HTR-8/SVneo (cell line): ENCODE results near the gene SHBG.
A peak's percentile ranks its signal among the peaks of the same experiment; 100 is the strongest.
"Not testable (repeated sequence)": the region's sequence is repeated elsewhere in the genome, so short reads cannot be mapped to it uniquely, and the experiment has no call there.

Experiments used
- DNase-seq: peaks from one replicate; pipeline ENCODE4 v3.0.0; 2011; ENCODE audit warnings: low spot score, mixed read lengths; ENCODE audit not compliant: insufficient read length
- FAIRE-seq: peaks from 2 replicates; lab custom pipeline; 2011; peaks lifted over from hg19 to GRCh38; lab: Jason Lieb, UNC

Gene SHBG

DNA sequence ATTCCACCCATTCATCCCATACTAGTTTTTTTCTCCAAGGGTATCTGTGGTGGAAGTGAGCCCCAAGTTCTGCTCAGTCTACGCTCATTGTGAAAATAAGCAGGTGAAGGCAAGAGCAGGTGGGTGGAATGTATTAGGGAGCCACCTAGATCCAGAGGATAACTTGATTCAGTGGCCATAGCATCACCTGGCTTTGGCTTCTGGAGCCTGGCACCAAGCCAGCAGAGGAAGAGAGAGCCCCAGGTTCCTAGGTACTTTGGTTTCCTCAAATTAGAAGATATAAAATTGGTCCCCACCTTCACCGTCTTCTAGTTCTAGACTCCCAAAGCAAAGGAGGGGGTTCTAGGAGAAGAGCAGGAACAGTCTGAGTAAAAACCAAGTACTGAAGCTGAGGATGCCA, 19.3 kb upstream of the SHBG start:
- FAIRE-seq (no peak), DNase-seq (no peak)

DNA sequence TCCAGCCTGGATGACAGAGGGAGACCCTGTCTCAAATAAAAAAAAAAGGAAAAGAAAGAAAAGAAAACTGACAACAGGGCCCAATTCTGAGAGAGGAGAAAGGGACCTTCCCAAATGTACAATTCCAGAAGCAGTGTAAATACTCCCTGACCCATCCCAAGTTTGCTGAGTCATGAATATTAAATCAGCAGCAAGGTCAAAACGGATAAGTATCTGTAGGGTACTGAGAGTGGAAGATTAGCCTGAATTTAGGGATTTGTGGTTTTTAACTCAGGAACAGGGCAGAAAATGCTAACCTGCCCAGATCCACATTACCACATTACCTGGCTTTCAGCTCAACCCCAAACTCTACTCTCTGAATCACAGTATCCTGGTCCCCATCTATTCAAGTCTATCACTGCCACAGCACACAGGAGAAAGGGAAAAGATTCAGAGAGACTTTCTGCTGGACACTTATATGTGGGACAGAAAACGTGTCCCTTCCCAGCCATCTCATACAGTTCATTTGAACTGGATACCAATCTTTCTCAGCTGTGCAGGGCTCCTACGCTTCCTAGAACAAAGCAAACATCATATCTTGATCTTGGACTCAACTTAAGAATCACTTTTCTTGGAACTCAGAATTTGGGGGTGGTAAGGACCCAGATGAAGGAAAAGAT, 18.2 kb upstream of the SHBG start:
- FAIRE-seq = no peak
- DNase-seq = no peak

DNA sequence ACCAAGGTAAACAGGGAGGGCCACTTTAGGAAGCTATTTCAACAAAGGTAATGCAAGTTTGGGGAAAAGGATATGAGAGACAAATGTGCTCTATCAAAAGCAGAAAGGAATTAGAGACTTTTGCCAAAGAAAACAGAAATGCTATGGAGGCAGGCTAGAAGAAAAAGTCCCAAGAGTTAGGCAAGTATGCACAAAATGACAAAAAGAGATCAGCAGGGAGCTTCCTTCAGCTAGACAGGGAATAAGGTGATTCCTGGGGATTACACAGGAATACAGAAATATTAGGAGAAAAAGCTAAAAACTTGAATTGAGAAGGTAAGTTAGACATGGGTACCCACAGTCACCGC, 17.7 kb upstream of the SHBG start:
- no peak for FAIRE-seq
- DNase-seq = no peak

DNA sequence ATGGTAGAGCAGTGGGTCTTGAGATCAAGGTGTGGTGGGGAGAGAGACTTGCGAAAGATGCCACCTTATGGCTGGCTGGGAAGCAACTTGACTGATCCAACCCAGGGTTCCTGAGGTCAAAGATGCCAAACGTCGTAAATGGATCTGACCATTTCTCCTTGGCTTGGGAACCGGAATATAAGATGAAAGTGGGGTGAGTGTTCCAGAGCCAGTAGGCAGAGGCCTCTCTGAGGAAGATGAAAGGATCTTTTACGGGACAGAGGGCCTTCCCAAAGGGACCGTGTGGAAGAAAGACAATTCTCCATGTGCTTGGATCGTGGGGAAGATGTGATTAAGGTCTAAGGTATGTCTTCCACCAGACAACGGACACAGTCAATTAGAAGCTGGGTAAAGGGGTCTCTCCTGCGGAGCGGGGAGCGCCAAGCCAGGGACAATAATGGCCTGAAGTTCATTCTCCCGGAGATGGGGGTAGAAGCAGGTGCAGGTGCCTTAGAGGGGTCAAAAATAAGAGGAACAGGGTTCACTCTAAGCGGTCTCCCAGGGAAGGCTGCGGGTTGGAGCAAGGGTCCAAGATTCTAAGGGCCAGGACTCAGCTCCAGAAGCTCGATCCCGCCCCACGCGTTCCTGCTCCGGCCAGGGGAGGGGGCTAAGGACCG, 16.0 kb upstream of the SHBG start:
- no peak for FAIRE-seq
- DNase-seq = no peak

DNA sequence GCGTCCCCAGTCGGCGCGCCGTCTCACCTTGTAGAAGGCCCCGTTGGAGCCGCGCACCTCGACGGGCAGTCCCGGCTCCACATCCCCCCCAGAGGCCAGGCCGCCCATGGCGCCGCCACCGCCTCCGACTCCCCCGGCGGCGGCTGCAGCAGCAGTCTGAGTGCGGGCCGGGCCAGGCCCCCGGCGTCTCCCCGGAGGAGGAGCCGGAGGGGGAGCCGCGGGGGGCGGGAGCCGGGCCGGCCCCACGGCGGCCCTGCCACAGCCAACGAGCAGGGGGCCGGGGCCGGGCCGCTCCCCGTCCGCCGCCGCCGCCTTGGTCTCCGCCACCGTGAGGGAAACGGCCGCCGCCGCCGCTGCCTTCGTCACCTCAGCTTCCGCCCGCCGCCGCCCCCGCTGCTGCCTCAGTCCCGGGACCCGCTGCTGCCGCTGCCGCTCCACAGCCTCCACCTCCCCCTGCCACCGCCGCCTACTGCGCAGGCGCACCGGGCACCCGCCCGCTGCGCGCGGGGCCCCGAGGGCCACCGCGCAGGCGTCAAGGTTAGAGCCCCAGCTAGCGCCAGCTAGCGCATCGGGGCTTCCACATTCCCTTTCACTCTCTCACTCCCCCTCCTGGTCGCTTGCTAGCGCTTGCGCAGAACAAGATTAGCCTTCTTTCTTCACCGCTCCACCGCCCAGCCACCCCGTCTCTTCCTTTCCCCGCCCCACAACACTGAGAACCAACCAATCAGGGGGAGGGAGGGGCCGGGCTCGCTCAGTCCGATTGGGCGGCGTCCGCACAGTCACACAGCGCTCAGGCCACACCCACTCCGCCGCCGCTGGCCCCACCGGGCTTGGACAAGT, 15.3 kb upstream of the SHBG start, which contains the start of gene FXR2:
Gene FXR2 (minus strand): TSS at position 473 of the 840 bp plus-strand sequence. CDS start 365 bp downstream, at position 108.
- FAIRE-seq (peak; percentile 99), DNase-seq (peak; percentile 100)

DNA sequence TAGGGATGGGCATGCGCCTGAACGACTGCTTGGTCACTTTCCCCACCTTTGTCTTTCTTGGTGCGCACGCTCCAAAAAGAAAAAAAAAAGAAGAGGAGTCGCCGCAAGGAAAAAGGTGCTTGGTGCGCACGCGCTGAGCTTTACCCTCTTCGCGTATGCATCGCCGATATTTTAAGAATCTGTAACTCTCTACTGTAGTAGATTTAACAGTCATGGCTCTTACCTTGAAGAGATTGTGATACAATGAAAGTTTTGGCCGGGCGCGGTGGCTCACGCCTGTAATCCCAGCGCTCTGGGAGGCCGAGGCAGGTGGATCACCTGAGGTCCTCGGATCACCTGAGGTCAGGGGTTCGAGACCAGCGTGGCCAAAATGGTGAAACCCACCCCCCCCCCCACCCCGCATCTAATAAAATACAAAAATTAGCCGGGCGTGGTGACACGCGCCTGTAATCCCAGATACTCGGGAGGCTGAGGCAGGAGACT, 14.6 kb upstream of the SHBG start:
- DNase-seq (no peak), FAIRE-seq (no peak)

DNA sequence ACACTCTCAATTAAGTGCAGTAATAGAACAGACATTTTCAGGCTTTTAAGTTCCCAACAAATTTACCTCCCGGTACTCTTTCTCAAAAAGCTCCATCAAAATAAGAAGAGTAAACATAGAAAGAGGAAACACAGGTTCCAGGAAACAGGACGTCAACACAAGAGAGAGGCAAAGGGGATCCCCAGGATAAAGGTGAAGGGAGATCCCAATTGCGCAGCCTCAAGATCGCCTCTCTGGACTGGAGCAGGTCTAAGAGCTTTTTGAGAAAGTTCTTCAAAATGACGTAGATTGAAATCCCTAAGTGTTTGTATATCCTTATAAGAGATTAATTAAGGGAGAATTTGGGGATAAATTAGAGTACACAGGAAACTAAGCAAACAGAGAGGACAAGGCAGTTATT, 11.3 kb upstream of the SHBG start:
- no peak for DNase-seq
- FAIRE-seq = no peak

DNA sequence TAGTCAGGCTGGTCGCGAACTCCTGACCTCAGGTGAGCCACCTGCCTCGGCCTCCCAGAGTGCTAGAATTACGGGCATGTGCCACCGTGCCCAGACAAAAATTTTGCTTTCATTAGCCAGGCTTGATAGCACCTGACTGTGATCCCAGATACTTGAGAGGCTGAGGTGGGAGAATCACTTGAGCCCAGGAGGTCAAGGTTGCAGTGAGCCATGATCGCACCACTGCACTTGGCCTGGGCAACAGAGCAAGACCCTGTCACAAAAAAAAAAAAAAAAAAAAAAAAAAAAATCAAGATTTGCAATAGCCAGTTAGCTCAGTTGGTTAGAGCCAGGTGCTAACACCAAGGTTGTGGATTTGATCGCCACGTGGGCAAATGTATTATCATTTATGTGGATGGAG, 9.1 kb upstream of the SHBG start:
- FAIRE-seq = no peak

DNA sequence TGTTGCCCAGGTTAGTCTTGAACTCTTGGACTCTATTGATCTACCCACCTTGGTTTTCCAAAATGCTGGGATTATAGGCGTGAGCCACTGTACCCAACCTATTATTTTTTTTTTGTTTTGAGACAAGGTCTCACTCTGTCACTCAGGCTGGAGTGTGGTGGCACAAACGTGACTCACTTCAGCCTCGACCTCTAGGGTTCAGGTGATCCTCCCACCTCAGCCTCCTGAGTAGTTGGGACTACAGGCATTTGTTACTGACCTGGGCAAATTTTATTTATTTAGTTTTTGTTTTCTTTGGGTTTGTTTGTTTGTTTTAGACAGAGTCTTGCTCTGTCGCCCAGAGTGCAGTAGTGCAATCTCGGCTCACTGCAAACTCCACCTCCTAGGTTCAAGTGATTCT, 6.3 kb upstream of the SHBG start:
- FAIRE-seq = no peak
- DNase-seq = no peak

More for the DNA sequence above, 9.1 kb upstream of the SHBG start:
- DNase-seq = no peak

DNA sequence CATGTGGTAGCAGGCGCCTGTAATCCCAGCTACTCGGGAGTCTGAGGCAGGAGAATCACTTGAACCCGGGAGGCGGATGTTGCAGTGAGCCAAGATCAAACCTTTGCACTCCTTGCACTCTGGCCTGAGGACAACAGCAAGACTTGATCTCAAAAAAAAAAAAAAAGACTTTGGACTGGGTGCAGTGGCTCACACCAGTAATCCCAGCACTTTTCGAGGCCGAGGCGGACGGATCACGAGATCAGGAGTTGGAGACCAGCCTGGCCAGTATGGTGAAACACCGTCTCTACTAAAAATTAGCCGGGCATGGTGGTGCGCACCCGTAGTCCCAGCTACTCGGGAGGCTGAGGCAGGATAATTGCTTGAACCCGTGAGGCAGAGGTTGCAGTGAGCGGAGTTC, 4.2 kb upstream of the SHBG start:
- not testable (repeated sequence) for FAIRE-seq, DNase-seq

DNA sequence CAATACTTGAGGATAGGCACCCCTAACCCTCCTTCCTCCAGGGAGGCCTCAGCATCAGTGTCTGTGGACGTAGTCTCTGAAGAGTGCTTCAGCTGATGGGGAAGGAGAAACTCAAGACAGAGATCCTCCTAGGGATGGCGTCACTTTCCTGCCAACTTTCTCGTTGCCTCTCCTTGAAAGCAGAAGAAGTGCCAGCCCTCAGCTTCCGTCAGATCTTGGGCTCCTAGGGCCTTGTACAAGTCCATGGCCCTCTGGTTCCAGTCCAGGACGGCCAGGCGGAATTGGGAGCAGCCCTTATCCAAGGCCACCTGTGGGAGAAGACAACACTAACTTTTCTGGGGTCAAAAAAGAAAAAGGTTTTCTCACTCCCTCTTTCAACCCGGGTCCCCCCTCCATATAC, 3.6 kb upstream of the SHBG start:
- DNase-seq (no peak), FAIRE-seq (no peak)

DNA sequence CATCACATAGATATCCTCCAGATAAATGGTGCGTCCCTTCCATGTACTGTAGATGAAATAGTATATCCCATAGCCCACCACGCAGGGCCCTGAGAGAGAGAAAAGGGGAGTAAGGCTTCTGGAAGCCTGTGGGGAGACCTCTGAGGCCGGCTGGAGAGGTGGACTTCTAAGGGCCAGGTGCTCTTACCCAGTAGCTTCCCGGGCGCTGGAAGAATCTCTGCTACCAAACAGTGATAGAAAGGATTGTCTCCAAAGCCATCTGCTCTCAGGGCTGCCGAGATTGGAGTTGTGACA, 3.0 kb upstream of the SHBG start:
- FAIRE-seq (no peak), DNase-seq (no peak)

DNA sequence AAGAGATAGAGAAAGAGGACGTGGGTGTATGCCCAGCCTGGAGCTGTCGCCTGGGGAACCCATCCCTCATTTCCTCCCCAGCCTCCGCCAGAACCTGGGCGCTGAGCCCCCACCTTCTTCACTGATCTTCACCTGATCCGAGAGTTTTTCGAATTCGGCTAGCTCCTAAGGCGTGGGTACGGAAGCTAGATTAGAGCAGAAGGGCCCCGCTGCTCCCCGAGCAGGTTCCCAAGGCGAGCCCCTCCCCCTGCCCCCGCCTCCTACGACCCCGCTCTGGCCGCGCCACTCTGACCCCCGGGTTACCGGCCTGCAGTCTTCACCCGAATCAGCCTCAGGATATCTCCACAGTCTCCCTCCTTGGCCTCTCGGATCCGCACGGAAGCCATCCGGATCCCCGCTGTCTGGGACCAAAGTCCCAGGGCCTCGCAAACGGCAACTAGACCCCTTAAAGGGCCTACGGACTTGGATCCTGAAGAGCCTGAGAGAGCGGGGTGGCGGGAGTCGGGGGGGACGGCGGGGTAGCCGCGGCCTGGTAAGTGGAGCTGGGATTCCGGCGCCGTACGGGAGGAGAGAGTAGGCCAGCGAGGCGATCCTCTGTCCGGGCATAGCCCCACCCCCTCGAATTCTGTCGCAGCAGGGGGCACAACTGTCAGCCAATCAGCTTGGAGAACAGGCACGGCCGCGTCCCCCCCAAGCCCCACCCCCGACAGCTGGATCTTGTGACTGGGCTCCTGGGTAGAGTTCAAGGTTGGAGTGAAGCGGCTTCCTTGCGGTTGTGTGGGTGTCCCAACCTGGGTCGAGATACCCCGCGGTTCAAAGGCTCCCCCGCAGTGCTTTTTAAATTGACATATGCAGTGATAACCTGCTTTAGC, 2.4 kb upstream of the SHBG start, which contains the start of gene SAT2:
Gene SAT2 (minus strand): TSS at position 572 of the 872 bp plus-strand sequence. CDS start 186 bp downstream, at position 386.
- DNase-seq (peak; percentile 98), FAIRE-seq (peak; percentile 98)

DNA sequence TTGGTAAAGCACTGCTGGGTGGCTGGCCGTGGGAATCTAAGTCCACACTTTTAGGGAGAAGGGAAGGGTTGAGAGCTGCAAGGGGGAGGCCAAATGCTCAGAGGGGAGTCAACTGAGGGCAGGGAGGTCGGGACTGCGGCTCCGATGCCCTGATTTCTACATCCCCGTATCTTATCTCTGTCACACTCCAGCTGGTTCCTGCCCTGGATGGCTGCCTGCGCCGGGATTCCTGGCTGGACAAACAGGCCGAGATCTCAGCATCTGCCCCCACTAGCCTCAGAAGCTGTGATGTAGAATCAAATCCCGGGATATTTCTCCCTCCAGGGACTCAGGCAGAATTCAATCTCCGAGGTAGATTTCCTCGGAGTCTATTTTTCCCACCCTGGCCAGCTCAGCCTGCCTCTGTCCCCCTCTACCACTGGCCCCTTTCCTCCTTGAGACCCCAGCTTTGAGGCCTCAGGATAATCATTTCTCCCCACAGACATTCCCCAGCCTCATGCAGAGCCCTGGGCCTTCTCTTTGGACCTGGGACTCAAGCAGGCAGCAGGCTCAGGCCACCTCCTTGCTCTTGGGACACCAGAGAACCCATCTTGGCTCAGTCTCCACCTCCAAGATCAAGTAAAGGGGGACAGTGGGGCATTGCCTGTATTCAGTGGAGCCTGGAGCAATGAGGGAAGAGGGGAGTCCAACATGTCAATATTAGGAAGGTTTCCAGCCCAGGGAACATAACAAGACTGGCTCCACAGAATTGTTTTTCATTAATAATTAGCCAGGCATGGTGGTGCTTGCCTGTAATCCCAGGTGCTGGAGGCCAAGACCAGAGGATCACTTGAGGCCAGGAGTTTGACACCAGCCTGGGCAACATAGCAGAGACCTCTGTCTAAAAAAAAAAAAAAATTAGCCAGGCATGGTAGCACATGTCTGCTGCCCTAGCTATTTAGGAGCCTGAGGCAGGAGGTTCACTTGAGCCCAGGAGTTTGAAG, 1.8 kb downstream of the SHBG start:
- DNase-seq (no peak), FAIRE-seq (no peak)

DNA sequence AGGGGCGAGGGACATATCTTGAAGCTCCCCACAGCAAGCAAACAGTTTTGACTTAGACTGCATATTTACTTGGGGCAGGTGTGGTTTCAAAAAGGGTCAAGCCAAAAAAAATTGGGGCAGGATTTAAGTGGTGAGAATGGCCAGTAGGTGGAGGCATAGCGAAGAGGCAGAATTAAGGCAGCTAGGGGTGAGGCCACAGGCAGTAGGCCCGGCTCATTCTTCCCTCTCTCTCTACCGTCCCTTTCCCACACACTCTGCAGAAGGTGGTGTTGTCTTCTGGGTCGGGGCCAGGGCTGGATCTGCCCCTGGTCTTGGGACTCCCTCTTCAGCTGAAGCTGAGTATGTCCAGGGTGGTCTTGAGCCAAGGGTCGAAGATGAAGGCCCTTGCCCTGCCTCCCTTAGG, 2.6 kb downstream of the SHBG start:
- FAIRE-seq (peak; percentile 89), DNase-seq (peak; percentile 65)

DNA sequence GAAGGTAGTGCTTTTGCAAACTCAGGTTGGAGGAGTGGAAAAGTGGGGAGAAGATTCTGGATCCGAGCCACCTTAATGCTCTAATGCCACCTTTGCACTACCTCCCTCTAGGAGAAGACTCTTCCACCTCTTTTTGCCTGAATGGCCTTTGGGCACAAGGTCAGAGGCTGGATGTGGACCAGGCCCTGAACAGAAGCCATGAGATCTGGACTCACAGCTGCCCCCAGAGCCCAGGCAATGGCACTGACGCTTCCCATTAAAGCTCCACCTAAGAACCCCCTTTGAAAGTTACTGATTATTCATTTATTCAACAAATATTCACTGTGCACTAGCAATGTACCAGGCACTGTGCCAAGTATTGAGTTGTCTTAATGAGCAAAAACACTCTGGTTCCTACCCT, 3.2 kb downstream of the SHBG start:
- FAIRE-seq (no peak), DNase-seq (no peak)

DNA sequence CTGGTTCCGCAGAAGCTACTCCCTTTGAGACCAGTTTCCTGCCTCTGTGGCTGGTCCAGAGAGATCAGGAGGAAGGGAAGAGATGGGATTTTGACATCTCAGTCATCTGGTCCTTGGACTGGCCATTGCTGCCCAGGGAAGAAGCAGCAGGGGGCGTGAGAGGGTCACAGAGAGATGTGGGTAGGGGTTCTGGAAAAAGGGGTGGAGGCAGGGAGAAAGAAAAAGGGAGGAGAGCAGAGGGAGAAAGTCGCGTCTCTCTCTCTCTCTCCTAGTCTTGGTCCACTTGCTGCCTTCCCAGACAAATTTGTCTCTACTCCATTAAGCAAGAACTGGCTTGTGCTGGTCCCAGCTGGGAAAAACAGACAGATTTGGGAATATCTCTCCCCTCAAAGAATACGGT, 4.4 kb downstream of the SHBG start:
- DNase-seq = peak; percentile 68
- FAIRE-seq = no peak

DNA sequence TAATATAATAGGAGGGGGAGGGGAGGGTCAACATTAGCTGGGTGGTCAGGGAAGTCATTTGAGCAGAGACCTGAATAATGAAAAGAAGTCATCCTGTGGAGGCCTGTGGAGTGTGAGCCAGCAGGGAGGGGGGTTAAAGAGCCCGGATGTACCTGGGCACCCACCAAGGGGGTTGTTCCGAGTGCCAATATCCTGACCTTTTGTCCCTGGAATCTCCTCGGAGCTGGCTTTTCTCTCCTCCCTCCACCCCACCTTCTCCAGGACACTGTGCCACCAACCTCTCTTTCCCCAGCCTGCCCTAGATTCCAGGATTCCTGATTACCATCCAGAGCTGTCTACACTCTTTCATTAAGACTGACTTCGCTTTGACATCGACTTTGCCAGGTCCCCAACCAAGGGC, 6.2 kb downstream of the SHBG start:
- no peak for FAIRE-seq
- DNase-seq = no peak

DNA sequence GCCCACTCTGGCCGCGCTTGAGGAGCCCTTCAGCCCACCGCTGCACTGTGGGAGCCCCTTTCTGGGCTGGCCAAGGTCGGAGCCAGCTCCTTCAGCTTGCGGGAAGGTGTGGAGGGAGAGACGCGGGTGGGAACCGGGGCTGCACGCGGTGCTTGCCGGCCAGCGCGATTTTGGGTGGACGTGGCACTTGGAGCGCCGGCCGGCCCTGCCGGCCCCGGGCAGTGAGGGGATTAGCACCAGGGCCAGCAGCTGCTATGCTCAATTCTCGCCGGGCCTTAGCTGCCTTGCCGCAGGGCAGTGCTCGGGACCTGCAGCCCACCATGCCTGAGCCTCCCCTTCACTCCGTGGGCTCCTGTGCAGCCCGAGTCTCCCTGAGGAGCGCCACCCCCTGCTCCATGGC, 10.8 kb downstream of the SHBG start:
- FAIRE-seq = no peak

More for the DNA sequence above, 10.8 kb downstream of the SHBG start:
- no peak for DNase-seq
